WI38 (cell line): ENCODE results near the gene TERC.
A peak's percentile ranks its signal among the peaks of the same experiment; 100 is the strongest.

Source experiments
- H3K4me3 ChIP-seq: 2 replicates; pipeline ENCODE4 v1.5.1; 2011; ENCODE audit warnings: low read depth, mild to moderate bottlenecking, control low read depth, low read length
- TF ChIP-seq, protein P1 (sequence below): IDR thresholded peaks from 2 replicates; pipeline ENCODE4 v1.5.1; 2012; ENCODE audit warnings: low read depth, mild to moderate bottlenecking, control low read depth, low read length

Gene TERC

DNA sequence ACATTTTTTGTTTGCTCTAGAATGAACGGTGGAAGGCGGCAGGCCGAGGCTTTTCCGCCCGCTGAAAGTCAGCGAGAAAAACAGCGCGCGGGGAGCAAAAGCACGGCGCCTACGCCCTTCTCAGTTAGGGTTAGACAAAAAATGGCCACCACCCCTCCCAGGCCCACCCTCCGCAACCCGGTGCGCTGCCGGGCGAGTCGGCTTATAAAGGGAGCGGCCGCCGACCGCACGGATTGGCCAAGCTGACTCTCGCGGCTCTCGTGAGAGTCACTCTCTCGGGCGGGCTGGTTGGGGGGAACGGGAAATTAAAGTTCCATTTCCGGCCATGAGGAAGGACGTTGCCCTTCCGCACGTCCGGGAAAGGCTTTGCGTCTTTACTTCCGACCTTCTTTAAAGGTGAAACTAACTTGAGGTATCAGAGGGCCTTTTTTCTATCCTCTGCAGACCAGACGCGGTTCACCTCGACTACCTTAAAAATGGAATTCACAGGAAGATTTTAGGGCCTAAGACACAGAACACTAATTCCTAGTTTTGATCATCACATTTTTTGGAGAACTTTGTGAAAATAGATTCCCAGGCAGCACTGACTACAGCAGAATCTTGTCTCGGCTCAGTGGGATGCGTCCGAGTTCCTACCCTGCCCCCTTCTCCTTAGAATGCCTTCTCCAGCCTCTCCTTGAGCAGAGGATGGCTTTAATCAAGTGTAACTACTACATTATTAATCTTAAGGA is at the start of gene TERC:
Gene TERC (minus strand): TSS at position 179 of the 731 bp plus-strand sequence.
- H3K4me3 ChIP-seq, result peak within 1 kb of the TSS; percentile 63
- TF ChIP-seq, protein P1, sequence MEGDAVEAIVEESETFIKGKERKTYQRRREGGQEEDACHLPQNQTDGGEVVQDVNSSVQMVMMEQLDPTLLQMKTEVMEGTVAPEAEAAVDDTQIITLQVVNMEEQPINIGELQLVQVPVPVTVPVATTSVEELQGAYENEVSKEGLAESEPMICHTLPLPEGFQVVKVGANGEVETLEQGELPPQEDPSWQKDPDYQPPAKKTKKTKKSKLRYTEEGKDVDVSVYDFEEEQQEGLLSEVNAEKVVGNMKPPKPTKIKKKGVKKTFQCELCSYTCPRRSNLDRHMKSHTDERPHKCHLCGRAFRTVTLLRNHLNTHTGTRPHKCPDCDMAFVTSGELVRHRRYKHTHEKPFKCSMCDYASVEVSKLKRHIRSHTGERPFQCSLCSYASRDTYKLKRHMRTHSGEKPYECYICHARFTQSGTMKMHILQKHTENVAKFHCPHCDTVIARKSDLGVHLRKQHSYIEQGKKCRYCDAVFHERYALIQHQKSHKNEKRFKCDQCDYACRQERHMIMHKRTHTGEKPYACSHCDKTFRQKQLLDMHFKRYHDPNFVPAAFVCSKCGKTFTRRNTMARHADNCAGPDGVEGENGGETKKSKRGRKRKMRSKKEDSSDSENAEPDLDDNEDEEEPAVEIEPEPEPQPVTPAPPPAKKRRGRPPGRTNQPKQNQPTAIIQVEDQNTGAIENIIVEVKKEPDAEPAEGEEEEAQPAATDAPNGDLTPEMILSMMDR, result no peak

DNA sequence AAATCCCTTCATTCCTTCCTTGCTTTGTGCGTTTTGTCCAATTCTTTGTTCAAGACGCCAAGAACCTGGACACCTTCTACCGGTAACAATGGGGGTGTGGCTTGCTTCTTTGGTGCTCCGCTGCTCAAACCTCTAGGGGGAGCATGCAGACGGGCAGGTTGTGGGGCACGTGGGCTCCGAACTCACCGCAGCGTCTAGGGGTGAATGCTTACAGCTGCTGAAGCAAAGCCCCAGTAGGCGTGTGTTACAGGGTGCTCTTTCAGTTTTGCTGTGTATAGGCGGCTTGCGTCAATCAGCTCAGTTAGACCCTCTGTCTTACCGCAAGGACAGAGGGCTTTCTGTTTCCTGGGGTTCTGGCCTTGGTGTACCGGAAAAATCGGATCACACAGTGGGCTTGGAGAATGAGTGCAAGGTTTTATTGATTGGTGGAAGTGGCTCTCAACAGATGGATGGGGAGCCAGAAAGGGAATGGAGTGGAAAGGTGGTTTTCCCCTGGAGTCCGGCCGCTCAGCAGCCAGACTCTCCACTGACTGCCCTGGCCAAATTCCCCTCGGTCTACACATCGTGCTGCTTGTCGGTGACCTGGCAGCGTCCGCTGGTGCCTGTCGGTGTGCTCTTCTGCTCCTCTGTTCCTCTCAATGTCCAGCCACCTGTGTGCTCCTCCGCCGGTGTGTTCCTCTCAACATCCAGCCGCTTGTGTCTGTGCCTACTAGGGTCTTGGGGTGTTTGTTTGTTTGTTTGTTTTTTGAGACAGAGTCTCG is 49.1 kb upstream of the TERC start:
- TF ChIP-seq, protein P1, result no peak
- no peak overlapping the region for H3K4me3 ChIP-seq

DNA sequence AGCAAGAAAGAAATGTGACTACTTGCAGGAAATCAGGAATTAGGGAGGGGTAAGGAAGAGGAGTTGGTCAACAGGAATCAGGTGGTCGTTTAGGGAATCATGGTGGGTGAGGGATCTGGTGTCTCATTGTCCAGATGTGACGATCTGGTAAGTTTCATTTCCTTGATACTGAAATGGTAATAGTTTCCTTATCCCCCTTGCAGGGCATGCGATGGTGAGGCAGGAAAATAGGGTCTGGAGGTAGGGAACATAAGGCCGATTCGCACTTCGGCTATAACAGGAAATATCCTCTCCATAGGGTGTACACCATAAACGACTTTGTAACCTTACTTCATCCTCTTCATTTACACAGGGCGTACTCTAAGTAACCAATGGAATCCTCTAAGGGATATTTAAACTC is 48.4 kb upstream of the TERC start:
- H3K4me3 ChIP-seq, result no peak overlapping the region
- TF ChIP-seq, protein P1, result no peak

DNA sequence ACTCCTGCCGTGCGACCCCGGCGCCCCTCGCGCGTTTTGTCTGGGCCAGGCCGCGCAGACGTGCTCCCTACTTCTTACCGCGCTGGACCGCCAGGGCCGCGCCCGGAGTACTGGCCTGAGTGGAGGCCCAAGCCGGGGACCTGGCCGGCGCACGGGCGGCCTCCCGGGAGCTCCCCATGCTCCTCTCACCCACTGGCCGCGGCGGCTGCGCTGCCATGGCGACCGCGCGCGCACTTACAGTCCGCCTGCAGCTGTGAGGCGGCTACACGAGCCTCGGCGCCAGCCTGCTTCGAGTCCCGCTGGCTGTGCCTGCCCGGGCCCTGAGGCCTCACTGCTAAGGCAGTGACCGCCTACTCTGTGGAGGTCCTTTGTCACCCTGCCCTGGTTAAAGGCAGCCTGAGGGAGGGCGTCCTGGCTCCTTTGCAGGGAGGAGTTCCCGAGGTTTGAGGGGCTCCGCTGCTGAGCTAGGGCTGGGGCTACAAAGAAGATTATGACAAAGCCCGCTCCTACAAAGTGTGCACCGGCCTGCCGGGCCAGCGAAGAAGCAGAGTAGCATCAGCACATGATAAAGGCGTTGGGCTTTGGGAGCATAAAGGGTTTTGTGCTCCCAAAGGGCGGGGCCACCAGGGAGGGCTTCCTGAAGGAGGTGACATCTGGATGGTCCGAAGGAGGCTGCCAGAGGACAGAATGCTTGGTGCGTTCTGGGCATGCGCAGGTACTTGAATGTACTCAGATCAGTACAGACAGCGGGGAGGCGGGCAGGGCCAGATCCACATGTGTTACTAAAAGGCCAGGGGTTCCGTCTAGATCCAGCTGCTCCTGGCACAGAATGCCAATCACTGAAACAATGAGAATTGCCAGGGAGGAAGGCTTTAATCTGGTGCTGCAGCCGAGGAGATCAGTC is 47.7 kb upstream of the TERC start, which contains the start of the genes LRRC34 and LRRIQ4:
Gene LRRC34 (minus strand): TSS at position 573 of the 904 bp plus-strand sequence. CDS start 356 bp downstream, at position 217.
Gene LRRIQ4 (plus strand): TSS at position 539 of the 904 bp plus-strand sequence. CDS start 9,052 bp downstream, outside the sequence.
- TF ChIP-seq, protein P1, result no peak
- peak within 1 kb of the TSS; percentile 59 for H3K4me3 ChIP-seq

DNA sequence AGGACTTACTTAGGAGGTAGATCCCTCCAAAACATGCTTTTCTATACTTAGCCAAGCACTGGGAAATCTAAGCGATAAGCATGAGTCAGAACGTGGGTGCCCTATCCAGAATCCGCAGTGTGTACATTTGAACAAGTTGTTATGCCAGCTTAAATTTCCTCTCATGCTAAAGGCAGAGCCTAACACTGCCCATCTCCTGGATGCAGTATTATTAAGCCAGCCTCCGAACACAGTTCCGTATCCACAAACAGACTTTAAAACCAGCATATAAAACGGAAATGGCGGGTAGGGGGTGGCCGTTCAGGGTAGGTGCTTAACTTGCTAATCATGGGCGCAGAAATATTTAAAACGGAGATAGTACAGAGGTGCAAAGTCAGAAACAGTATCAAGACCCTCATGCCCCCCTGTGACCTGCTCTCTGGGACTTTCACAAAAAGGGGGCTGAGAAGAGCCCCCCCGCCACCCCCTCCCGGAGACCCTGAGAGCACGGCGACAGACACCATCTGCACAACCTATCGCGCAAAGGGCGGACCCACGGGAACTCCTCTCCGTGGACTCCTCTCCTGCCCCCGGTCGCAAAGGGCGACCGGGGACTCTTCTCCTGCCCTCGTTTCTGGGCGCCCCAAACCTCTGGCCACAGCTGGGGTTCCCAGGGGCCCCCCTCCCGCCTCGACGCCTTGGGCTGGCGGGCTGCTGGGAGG is 46.9 kb upstream of the TERC start:
- H3K4me3 ChIP-seq, result peak overlapping the region; percentile 59

DNA sequence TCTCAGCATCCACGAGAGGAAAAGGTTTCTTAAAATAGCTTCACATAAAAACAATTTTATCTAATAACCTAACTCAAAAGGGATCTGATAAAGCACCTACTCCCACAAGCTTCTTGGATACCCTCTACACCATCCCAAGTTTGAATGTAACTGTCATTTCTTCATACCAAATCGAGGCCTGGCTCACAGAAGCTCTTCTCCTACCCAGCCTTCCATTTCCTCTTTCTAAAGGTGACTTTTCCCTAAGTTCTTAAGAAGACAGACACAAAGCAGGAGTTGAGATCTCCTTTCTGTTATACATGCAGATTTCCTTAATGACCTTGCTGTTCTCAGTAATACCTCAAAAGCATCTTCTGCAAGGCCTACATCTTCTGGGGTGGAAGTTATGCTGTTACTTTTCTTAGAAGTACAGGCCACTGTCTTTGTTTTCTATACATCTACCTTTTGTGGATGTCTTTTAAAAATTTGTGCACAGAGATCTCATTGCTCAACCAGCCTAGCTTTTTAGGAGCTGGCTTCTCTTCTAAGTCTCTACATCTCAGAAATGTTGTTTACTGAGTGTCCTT is 44.5 kb upstream of the TERC start:
- TF ChIP-seq, protein P1, result no peak
- H3K4me3 ChIP-seq, result no peak overlapping the region

More for the DNA sequence above, 46.9 kb upstream of the TERC start:
- TF ChIP-seq, protein P1, result no peak
